Activated CD8-positive, alpha-beta memory T cell treated with anti-CD3 and anti-CD28 coated beads, Interleukin-2, amount 50 U/mL, for 48 hours (primary cell): Measurements from ENCODE around the gene TM9SF4.

Experiments
- DNase-seq: peaks from one replicate; pipeline ENCODE4 v3.0.0-alpha.2; 2020

The TM9SF4 gene

GRCh38 chr20:32213870-32214269, 104.4 kb downstream of the TM9SF4 start:
- no peak for DNase-seq

- no peak for DNase-seq
These were observed 105.6 kb downstream of the TM9SF4 start for GRCh38 chr20:32215147-32215546.

- no peak for DNase-seq
These were observed 106.2 kb downstream of the TM9SF4 start for GRCh38 chr20:32215729-32216128.

- DNase-seq = no peak
These were observed 106.9 kb downstream of the TM9SF4 start for GRCh38 chr20:32216179-32217142.
